HEK293T (cell line): ENCODE data around the gene SFSWAP.
"Not testable (repeated sequence)": the region's sequence is repeated elsewhere in the genome, so short reads cannot be mapped to it uniquely, and the experiment has no call there.

Source experiments
- CTCF ChIA-PET: fragments of 350-600 bp; formaldehyde crosslinking; extraction: SDS; loops from one replicate; lab custom pipeline; 2021; ENCODE audit warnings: antibody characterized with exemption, inconsistent platforms; lab: Yijun Ruan, JAX
- POLR2A ChIA-PET: fragments of 350-600 bp; formaldehyde crosslinking; extraction: SDS; loops from one replicate; lab custom pipeline; 2020; ENCODE audit warnings: antibody characterized with exemption, inconsistent platforms; lab: Yijun Ruan, JAX
- DNase-seq: peaks from one replicate; pipeline ENCODE4 v3.0.0; 2012; ENCODE audit warnings: mixed read lengths; ENCODE audit errors: extremely low spot score
- ARNT ChIP-seq: fragments of 450-650 bp; IDR thresholded peaks from 2 replicates; pipeline ENCODE4 v1.6.1; 2017; ENCODE audit warnings: mild to moderate bottlenecking
- BHLHE40 ChIP-seq: fragments of 450-650 bp; IDR thresholded peaks from 2 replicates; pipeline ENCODE4 v1.6.1; 2016; ENCODE audit warnings: mild to moderate bottlenecking, moderate library complexity, borderline replicate concordance
- CTBP1 ChIP-seq: fragments of 450-650 bp; IDR thresholded peaks from 2 replicates; pipeline ENCODE4 v1.6.1; 2016; ENCODE audit warnings: borderline replicate concordance
- ELF4 ChIP-seq: fragments of 450-650 bp; IDR thresholded peaks from 2 replicates; pipeline ENCODE4 v1.6.1; 2017; ENCODE audit warnings: antibody characterized with exemption
- FOXA1 ChIP-seq: fragments of 450-650 bp; IDR thresholded peaks from 2 replicates; pipeline ENCODE4 v1.6.1; 2016; ENCODE audit warnings: mild to moderate bottlenecking
- FOXK2 ChIP-seq: fragments of 450-650 bp; IDR thresholded peaks from 2 replicates; pipeline ENCODE4 v1.6.1; 2016; ENCODE audit warnings: mild to moderate bottlenecking
- FOXM1 ChIP-seq: fragments of 450-650 bp; IDR thresholded peaks from 2 replicates; pipeline ENCODE4 v1.6.1; 2017; ENCODE audit warnings: mild to moderate bottlenecking, borderline replicate concordance
- HDGF ChIP-seq: fragments of 450-650 bp; IDR thresholded peaks from 2 replicates; pipeline ENCODE4 v1.6.1; 2017; ENCODE audit warnings: antibody characterized with exemption, borderline replicate concordance
- L3MBTL2 ChIP-seq: fragments of 450-650 bp; conservative IDR thresholded peaks from 2 replicates; pipeline ENCODE4 v1.6.1; 2016; ENCODE audit warnings: mild to moderate bottlenecking
- LEF1 ChIP-seq: fragments of 450-650 bp; IDR thresholded peaks from 2 replicates; pipeline ENCODE4 v1.6.1; 2017; ENCODE audit warnings: mild to moderate bottlenecking, borderline replicate concordance
- NFRKB ChIP-seq: fragments of 450-650 bp; IDR thresholded peaks from 2 replicates; pipeline ENCODE4 v1.6.1; 2016; ENCODE audit warnings: mild to moderate bottlenecking, moderate library complexity
- SP1 ChIP-seq: fragments of 450-650 bp; IDR thresholded peaks from 2 replicates; pipeline ENCODE4 v1.6.1; 2017
- SUZ12 ChIP-seq: fragments of 450-650 bp; IDR thresholded peaks from 2 replicates; pipeline ENCODE4 v1.6.1; 2016; ENCODE audit warnings: mild to moderate bottlenecking
- TARDBP ChIP-seq: fragments of 450-650 bp; IDR thresholded peaks from 2 replicates; pipeline ENCODE4 v1.6.1; 2016
- ZNF384 ChIP-seq: fragments of 450-650 bp; IDR thresholded peaks from 2 replicates; pipeline ENCODE4 v1.6.1; 2016
- TF ChIP-seq, protein P1 (sequence below): fragments of 450-650 bp; IDR thresholded peaks from 2 replicates; pipeline ENCODE4 v1.6.1; 2016

SFSWAP gene

DNA sequence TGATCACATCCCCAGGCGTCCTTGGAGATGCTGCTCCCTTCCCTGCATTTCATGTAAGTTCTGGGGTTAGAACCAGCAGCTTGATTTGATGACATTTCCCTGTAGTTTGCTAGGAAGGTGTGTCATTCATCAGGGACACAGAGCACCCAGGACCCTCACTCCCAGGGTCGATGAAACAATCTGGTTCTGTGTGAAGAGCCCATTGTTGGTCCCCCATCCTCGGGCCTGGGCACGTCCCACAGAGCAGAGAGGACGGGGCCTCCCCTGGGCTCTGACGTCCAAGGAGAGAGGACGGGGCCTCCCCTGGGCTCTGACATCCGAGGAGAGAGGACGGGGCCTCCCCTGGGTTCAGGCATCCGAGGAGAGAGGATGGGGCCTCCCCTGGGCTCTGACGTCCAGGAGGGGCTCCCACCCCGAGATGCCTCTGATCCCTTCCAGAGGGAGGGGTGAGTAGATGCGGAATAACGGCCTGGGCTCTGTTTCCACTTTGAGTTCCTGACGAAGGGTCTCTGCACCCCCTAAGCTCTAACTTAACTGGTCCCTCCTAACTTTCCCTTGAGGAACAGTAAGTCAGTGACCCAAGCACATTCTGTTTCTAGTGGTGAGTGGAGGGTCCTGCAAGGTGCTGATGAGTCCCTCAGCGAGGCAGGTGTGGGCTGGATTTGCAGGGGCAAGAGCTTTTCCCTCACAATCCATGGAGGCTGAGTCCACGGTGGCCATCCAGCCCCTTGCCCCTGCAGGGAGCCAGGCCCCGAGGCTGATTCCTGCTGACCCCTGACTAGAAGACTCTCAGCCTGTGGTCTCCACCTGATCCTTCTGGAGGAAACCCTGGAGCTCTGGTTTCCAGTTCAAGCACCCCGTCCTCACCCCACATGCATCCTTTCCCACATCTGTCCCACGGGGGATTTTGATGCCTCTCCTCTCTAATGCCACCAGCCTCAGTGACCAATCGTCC, 35.5 kb upstream of the SFSWAP start:
- ChIA-PET POLR2A (no interaction called here), CTCF (no interaction called here)
- TF ChIP-seq SP1: no peak
- TF ChIP-seq ZNF384: no peak
- TF ChIP-seq LEF1: no peak
- no peak for TF ChIP-seq CTBP1
- TF ChIP-seq FOXA1: no peak
- TF ChIP-seq L3MBTL2: no peak
- no peak for TF ChIP-seq HDGF
- no peak for TF ChIP-seq FOXK2
- TF ChIP-seq BHLHE40: no peak
- TF ChIP-seq, protein P1, sequence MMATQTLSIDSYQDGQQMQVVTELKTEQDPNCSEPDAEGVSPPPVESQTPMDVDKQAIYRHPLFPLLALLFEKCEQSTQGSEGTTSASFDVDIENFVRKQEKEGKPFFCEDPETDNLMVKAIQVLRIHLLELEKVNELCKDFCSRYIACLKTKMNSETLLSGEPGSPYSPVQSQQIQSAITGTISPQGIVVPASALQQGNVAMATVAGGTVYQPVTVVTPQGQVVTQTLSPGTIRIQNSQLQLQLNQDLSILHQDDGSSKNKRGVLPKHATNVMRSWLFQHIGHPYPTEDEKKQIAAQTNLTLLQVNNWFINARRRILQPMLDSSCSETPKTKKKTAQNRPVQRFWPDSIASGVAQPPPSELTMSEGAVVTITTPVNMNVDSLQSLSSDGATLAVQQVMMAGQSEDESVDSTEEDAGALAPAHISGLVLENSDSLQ: no peak
- TF ChIP-seq SUZ12: no peak
- TF ChIP-seq NFRKB: no peak
- no peak for TF ChIP-seq ARNT
- no peak for TF ChIP-seq ELF4
- no peak for TF ChIP-seq TARDBP
- TF ChIP-seq FOXM1: no peak

GRCh38 chr12:131676544-131676943, 34.3 kb upstream of the SFSWAP start:
- POLR2A ChIA-PET: no interaction called here
- CTCF ChIA-PET: no interaction called here

More for the DNA sequence above, 35.5 kb upstream of the SFSWAP start:
- DNase-seq: no peak

GRCh38 chr12:131677067-131677466, 33.8 kb upstream of the SFSWAP start:
- DNase-seq, CTCF ChIA-PET, POLR2A ChIA-PET: not testable (repeated sequence)

More at GRCh38 chr12:131676544-131676943, 34.3 kb upstream of the SFSWAP start:
- no peak for TF ChIP-seq NFRKB
- TF ChIP-seq TARDBP: no peak
- TF ChIP-seq FOXK2: no peak
- no peak for TF ChIP-seq CTBP1
- no peak for TF ChIP-seq ARNT
- no peak for TF ChIP-seq L3MBTL2
- no peak for TF ChIP-seq ZNF384
- TF ChIP-seq FOXM1: no peak
- no peak for TF ChIP-seq ELF4
- TF ChIP-seq LEF1: no peak
- TF ChIP-seq SUZ12: no peak
- TF ChIP-seq SP1: no peak
- TF ChIP-seq FOXA1: no peak
- TF ChIP-seq BHLHE40: no peak
- no peak for TF ChIP-seq HDGF
- TF ChIP-seq, protein P1: no peak
- DNase-seq: no peak

DNA sequence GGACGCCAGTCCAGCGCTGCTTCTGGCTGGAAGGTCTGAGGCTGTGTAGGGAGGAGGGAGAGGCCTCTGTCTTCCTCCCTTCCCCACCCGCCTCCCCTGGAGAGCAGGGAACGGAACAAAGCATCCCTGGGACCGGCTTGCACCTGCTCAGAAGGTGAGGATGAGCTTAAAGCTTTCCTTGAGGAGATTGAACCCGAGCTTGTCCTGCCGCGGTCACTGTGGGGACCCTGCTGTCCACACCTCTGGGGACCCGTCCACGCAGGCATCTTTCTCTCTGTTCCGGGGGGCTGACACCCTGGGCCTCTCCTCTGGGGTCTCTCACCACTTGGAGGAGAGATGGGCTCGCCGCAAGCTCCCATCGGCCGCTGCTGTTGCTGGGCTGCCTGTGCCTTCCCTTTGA, 33.2 kb upstream of the SFSWAP start:
- TF ChIP-seq FOXK2: no peak
- no peak for TF ChIP-seq CTBP1
- TF ChIP-seq ZNF384: no peak
- TF ChIP-seq LEF1: no peak
- no peak for TF ChIP-seq FOXM1
- no peak for TF ChIP-seq NFRKB
- no peak for TF ChIP-seq L3MBTL2
- no peak for TF ChIP-seq SUZ12
- TF ChIP-seq, protein P1: no peak
- TF ChIP-seq ARNT: no peak
- TF ChIP-seq HDGF: no peak
- no peak for TF ChIP-seq FOXA1
- DNase-seq: no peak
- ChIA-PET CTCF (interaction anchor here (0.8 kb wide), 1 partner anchor 37 kb away, joined by 3 read pairs; no protein-coding TSS in a partner anchor), POLR2A (no interaction called here)

- CTCF ChIA-PET, POLR2A ChIA-PET, DNase-seq: not testable (repeated sequence)
Measured at GRCh38 chr12:131678389-131679181, 32.3 kb upstream of the SFSWAP start.

- CTCF ChIA-PET, DNase-seq, POLR2A ChIA-PET: not testable (repeated sequence)
Measured at GRCh38 chr12:131679186-131679585, 31.7 kb upstream of the SFSWAP start.

DNA sequence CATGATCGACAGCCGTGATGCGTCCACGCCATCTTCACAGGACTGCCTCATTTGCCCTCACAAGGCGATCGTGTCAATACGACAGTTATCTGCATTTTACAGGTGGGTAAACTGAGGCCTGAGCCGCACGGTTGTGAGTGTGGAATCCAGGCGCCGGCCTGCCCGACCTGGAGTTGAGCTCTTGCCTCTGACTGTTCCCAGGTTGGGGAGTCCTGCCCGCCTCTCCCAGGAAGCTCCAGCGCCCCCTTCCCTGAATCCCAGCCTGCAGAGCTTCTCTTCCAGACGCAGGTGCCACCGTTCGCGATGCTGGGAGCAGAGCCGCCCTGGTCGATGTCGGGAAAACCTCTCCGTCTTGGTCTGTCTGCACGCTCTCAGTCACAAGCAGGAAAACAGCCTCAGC, 31.1 kb upstream of the SFSWAP start:
- CTCF ChIA-PET, DNase-seq, POLR2A ChIA-PET: not testable (repeated sequence)

GRCh38 chr12:131680392-131681256, 30.3 kb upstream of the SFSWAP start:
- CTCF ChIA-PET, POLR2A ChIA-PET, DNase-seq: not testable (repeated sequence)
